HG03039 (cell line): ENCODE data around the gene PMEPA1.

ENCODE experiments used
- ATAC-seq: cut with Tn5 transposase; IDR thresholded peaks from one replicate; pipeline ENCODE4 v1.9.1; 2021; ENCODE audit warnings: mild to moderate bottlenecking, moderate library complexity; ENCODE audit not compliant: unreplicated experiment

Gene PMEPA1

GRCh38 chr20:57695012-57695411 is 14.8 kb downstream of the PMEPA1 start:
- no peak for ATAC-seq

- no peak for ATAC-seq
Observed at GRCh38 chr20:57694481-57694880, 15.3 kb downstream of the PMEPA1 start.

DNA sequence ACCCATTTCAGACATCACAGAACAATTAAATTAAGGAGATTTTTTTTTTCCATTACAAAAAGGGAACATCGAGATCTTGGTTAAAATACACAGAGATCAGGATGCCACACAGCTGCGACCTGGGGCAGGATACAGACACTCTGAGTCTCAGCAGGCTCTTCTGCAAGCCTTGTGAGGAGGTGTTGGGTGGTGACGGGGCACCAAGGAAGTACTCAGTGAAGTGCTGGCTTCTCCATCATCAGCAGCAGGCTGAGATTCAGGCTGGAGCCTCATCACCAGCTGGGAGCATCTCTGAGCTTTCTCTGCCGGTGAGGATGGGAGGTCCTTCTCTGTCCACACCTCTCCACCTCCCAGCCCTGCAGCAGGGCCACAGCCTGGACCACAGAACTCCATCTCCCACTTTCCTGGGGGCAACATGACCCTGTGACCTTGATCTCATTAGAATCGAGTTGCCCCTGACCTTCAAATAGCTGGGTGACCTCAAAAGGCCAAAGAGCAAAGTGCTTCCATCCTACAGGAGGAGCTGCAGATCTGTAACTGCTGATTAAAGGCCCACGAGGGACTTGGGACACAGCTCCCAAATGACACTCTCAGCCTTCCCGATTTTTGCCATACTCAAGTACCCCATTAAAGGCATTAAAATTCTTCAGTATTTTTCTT is 16.0 kb downstream of the PMEPA1 start:
- ATAC-seq = no peak

- ATAC-seq = no peak
Observed at GRCh38 chr20:57693002-57693582, 16.7 kb downstream of the PMEPA1 start.

DNA sequence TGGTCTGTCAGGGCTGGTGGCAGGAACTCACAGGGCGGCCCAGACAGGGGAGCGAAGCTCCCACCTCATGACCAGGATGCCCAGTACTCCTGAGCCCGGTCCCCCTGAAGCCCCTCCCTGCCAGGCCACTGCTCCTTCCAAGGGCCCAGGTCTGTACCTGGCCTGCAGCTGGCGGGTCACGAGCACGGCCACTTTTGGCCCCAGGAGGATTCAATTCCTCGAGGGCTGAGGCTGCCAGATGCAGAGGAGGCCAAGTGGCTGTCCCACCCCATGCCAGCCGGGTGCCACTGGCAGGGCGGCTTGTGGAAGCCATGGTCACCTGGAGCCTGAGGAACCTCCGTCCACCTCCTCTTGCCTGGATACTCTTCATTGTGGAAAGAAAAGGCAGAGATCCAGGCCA is 17.4 kb downstream of the PMEPA1 start:
- no peak for ATAC-seq

DNA sequence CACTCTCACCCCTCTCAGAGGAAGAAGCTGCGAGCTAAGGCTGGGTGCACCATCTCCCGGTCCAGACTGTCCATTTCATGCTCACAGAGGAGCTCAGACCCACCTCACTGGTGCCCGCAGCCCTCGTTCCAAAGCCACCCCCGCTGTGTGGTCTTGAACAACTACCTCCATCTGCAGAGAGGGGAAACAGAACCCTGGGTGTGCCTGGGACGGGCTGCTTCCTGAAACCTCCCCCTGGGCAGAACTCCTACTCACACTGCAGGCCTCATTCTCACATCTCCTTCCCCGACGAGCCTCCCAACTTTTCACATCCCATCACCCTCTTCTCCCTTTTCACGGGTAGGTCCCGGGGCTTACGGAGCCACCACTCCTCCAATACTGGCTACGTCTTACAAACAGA is 18.1 kb downstream of the PMEPA1 start:
- no peak for ATAC-seq

DNA sequence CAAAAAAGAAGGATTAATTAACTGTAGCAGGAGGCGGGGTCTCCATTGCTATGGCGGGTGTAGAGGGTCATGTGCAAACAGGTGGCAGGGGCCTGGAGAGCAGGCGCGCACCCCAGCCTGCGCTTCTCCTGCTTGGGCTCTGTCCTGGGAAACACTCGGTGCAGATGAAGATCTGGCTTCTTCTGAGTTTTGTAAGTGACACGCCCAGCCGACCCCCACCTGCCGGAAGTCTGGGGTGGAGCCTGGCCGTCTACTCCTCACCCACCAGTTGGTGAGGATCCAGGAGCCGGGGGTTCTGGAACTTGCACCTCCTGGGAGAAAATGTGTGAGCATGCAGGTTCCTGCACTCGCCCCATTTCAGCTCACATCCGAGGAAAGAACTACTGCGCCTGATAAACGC is 19.3 kb downstream of the PMEPA1 start:
- no peak for ATAC-seq

DNA sequence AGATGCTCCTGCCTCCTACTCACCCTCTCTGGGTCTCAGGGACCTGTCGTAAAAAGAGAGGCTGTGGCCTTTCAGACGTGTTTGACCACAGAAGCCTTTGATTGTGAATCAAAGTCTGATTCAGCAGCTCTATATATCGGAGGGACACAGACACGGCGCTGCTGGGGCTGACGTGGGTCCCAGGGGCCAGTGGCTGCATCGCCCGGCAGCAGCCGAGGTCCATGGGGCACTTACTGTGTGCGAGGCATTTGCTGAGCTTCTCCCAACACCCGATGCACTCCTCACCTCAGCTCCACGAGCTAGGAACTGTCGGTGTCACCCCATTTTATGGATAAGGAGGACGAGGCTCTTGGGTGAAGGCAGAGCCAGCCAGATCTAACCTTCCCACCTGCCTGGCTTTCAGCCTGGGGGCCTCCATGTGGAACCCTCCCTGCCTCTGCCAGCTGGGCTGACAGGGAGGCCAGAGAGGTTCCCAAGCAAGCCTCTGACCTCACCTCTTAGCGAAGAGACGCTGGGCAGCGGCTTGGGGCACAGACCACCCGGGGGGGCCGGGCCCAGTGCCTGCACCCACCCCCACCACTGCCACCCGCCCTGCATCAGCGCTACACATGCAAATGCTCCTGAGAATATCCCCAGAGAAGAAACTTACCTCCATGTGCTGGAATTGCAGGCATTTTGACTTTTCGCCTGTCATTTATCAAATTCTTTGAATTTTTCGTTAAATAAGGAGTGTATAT is 19.9 kb downstream of the PMEPA1 start:
- no peak for ATAC-seq

GRCh38 chr20:57688864-57689263 is 21.0 kb downstream of the PMEPA1 start:
- ATAC-seq = no peak

GRCh38 chr20:57688295-57688694 is 21.5 kb downstream of the PMEPA1 start:
- no peak for ATAC-seq

GRCh38 chr20:57686931-57687652 is 22.7 kb downstream of the PMEPA1 start:
- no peak for ATAC-seq

DNA sequence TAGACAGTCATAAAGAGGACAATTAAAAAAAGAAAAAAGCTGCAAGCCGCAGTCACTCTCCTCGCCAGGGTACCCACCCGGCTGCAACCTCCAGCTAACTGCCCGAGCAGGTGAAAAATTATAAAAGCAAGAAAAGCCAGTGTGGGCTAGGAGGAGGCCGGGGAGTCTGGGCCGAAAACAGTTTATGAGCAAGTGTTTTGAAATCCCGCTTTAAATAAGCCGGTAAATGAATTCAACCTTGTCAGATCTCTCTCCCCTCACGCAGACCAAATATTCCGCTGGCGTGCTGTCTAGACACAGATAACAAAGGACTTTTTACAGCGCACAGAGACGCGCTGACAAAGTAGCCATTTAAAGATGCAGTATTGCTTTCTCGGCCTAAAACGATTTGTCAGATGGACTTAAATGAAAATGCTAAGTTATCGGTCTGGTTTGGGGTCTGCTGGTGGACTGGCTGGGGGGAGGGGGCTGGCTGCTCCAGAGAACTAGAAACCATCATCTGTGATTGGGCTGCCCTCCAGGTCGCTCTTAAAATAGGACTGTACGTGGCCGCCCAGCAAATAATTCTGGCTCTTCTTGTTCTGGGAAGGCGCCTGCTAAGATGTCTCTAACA is 24.6 kb downstream of the PMEPA1 start:
- ATAC-seq = no peak

- ATAC-seq = no peak
Observed at GRCh38 chr20:57684808-57685140, 25.0 kb downstream of the PMEPA1 start.

DNA sequence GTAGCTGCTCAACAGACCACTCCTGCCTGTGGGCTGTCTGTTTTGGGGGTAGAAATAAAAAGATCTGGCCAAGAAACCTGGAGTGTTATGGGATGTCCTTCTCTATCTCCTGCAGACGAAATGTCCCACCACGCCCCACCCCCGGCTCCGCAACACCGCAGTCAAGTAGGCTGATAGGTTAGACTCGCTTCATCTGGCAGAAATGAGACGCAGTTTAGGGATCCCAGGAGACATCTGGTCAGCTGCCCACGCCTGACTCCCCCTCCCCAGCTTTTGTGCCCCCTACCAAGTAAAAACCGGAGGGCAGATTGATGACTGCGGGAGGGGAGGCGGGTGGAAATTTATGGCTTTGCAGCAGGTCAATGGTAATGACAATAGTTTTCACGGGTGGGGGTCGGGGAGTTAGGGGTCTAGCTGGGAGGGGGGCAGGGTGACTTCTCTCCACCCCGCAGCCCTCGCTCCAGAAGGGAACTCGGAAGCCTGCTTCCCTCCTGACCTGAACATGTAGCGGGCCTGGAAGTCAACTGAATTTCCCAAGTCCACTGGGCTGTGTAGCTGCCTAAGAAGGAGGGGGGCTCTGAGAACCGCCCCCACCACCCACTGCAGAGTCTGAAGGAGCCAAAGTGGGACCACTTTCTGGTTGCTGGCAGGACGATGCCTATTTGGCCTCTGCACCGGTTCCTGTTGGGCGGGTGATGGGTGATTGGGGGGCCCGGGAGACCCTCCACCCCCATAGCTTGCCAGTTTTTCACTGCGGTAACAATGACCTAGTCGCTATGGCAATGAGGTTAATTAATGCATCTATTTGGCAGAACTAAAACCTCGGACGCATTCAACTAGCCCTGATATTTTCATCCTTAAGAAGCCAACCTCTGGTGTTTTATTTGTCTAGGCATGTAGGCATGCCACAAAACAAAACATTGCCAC is 25.7 kb downstream of the PMEPA1 start:
- ATAC-seq = no peak

- ATAC-seq = no peak
Observed at GRCh38 chr20:57683287-57683686, 26.5 kb downstream of the PMEPA1 start.

DNA sequence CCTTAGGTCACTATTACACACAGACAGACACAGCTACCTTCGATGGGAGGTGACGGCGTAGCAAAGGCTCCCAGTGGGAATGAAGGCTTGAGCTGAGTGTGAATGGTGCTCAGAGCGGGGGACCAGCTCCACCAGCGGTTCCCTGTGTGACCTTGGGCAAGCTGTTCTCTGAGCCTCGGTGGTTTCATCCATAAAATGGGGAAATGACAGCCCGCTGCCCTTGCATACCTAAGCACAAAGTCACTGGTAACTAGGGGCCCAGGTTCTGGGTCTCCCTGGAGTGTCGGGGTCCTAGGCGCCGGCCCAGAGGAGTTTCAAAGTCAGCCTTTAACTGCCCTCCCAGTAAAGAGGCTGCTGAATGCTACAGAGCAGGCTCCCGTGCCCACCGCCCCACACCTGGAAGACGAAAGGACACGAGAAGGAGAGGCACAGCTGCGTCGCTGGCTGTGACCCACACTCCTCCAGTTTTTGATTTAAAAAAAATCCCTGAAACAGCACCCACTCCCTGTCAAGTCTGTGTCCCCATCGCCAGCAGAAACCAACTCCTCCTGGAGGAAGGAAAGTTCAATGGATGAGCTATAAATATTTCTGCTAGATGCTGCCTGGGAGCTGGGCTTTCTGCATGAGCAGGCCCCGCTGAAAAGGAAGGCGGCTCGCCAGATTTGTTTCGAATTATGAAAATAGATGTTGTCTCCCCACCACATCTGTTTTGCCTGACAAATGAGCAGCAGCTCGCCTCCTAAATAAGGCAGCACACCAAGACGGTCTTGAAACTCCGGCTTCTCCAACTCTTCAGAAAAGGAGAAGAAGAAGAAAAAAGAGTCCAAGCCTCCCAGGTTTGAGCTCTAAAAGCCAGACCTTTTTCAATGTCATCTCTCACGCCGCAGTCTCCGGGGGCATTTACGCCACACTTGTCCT is 27.4 kb downstream of the PMEPA1 start:
- no peak for ATAC-seq

DNA sequence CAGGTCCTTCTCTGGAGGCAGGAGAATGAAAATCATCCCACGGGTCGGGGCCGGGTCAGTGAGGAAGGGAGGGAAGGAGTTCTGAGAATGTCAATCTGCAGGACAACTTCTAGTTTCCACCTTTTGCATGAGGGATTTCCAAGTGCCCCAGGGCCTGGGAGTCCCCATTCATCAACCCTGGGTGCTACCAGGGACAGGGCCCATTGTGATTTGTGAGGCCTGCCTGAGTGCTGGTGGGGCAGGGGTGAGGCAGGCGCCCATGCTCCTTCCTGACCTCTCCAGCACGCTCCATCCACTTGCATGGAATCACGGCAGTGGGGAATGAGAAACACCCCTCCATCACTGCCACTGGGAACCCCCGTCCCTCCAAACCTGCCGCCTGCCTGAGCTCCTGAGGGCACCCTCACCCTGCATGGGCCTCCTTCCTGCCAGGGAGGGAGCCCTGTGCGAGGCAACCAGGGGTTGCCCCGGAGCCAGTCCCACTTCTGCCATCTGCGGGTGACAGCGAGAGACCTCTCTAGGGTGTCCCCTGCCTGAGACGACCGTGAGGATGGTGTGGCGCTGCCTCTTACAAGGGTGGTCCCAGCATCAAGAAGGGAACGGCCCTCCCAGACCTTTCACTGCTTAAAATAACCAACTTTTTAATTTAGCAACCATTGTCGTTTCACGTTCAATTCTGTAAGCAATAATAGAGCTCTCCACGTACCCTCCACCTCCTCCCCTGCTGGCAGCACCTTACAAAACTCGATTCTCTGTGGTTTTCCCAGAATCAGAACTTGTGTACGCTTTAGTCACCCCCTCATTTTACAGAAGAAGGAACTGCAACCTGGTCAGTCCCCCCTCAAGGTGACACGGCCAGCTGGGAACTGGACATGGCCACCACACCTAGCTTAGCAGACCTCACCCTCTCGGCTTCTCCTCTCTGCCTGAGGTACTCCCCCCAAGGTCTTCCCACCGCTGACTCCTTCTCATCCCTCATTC is 28.6 kb downstream of the PMEPA1 start:
- ATAC-seq = no peak

DNA sequence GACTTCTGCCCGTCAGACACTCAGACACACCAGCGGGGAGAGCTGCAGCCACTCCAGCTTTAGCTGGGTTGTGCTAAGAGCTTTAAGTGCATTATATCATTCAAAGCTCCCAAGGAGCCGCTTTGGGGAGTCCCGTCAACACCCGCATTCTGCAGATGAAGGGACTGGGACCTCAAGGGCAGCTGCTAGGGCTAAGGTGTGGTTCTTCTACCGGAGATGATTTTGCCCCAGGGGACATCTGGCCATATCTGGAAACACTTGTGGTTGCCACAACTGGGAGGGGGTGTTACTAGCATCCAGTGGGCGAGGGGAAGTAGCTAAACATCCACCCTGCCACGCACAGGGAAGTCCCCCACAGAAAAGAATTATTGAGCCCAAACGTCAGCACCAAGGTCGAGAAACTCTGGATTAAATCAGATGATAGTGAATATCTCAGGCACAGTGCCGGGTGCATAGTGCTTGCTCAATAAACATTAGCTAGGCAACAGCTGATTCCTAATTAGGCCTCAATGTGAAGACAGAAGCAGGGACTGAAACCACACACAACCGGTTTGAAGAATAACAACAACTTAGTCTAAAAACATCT is 29.6 kb downstream of the PMEPA1 start:
- peak; percentile 43 for ATAC-seq
